Natural killer cell (primary cell): ENCODE results near the gene KRT72. TPM values are rescaled to one million over a fixed set of nuclear protein-coding genes. Genes with fewer than 3 reads are reported as not detected.

Experiments used
- ATAC-seq, 3 donors: fragments of 150-1000 bp in 2 of 3; fragments of 200-7000 bp in 1 of 3; cut with Tn5 transposase; 1 replicate in 1 of 3; 2 replicates in 2 of 3; pipeline ENCODE4 v1.10.0; 2021; ENCODE audit warnings: mild to moderate bottlenecking in 2 of 3, moderate library complexity in 2 of 3
- DNase-seq, 2 donors: peaks; one replicate each; pipeline versions ENCODE4 v3.0.0 to v3.0.0-alpha.2; 2013 to 2021; ENCODE audit warnings: mixed read lengths in 1 of 2
- H3K27ac ChIP-seq: one replicate; pipeline ENCODE4 v1.5.1; 2013; ENCODE audit warnings: mild to moderate bottlenecking, low read length
- H3K27me3 ChIP-seq: one replicate; pipeline ENCODE4 v1.6.1; 2013; ENCODE audit warnings: low read length; ENCODE audit not compliant: control insufficient read depth, insufficient read depth
- H3K36me3 ChIP-seq: one replicate; pipeline ENCODE4 v1.6.1; 2013; ENCODE audit warnings: low read length; ENCODE audit not compliant: control insufficient read depth, insufficient read depth
- H3K4me1 ChIP-seq: one replicate; pipeline ENCODE4 v1.6.1; 2013; ENCODE audit warnings: low read length; ENCODE audit not compliant: control insufficient read depth, insufficient read depth
- H3K4me3 ChIP-seq: one replicate; pipeline ENCODE4 v1.5.1; 2013; ENCODE audit warnings: low read length
- H3K9me3 ChIP-seq: one replicate; pipeline ENCODE4 v1.6.1; 2013; ENCODE audit warnings: low read length; ENCODE audit not compliant: control insufficient read depth, insufficient read depth
- H3K27ac Mint-ChIP-seq, 2 donors: one replicate each; pipeline ENCODE4 v1.8.0; 2022; ENCODE audit warnings: mild to moderate bottlenecking in 2 of 2, mixed read lengths in 2 of 2, moderate library complexity in 1 of 2
- H3K27me3 Mint-ChIP-seq, 2 donors: one replicate each; pipeline ENCODE4 v1.8.0; 2022; ENCODE audit warnings: low read depth in 2 of 2, mixed read lengths in 2 of 2
- H3K36me3 Mint-ChIP-seq: one replicate; pipeline ENCODE4 v1.8.0; 2022; ENCODE audit warnings: mixed read lengths
- H3K4me1 Mint-ChIP-seq, 2 donors: one replicate each; pipeline ENCODE4 v1.8.0; 2022; ENCODE audit warnings: mixed read lengths in 2 of 2
- H3K4me3 Mint-ChIP-seq: one replicate; pipeline ENCODE4 v1.8.0; 2022; ENCODE audit warnings: mild to moderate bottlenecking, moderate library complexity, mixed read lengths
- H3K9me3 Mint-ChIP-seq, 2 donors: one replicate each; pipeline ENCODE4 v1.8.0; 2022; ENCODE audit warnings: mixed read lengths in 2 of 2
- CTCF ChIP-seq: fragments of 200-600 bp; IDR thresholded peaks from one replicate; pipeline ENCODE4 v1.8.0; 2022; ENCODE audit warnings: antibody characterized with exemption
- WGBS: methylation state at CpG from one replicate; pipeline ENCODE4 v1.1.7; 2013; ENCODE audit warnings: missing lambda C conversion rate; ENCODE audit not compliant: insufficient coverage; 5-methylcytosine and 5-hydroxymethylcytosine counted together
- intact Hi-C: fragments of 100-400 bp; cut with micrococcal nuclease; formaldehyde crosslinking; loops from one replicate; pipeline ENCODE4 v1.14.2; 2022
- total RNA-seq, 4 donors: library from RNA; stranded (reverse); fragments of 120-200 nt in 1 of 4; gene quantifications; one replicate each; pipeline versions ENCODE4 v1.2.3 to v1.2.4, GENCODE V29; 2013 to 2022

Gene KRT72
- total RNA-seq, 3 donors from 2014 or later (not counting 1 experiment from before 2014, with no cell fraction given) = 21.9 to 136 (median 38.0) TPM

- Histone ChIP-seq H3K36me3 (no peaks in the 10 kb centered on the region), H3K27me3 (no peaks in the 10 kb centered on the region), H3K9me3 (no peaks in the 10 kb centered on the region), H3K27ac (peak overlapping the region; percentile 57), H3K4me3 (no peak overlapping the region), H3K4me1 (peaks cover 87% of the 10 kb centered on the region)
- DNase-seq (peak in 1 of 2 donors; percentile 28), ATAC-seq (peak in 1 of 3 donors; percentile 16)
- H3K27me3 Mint-ChIP-seq = no peaks in the 10 kb centered on the region
- no peak for TF ChIP-seq CTCF
- intact Hi-C loops = no loop called here
- 80% methylated on average over 1 of the region's 2 CpGs for WGBS
- no peaks in the 10 kb centered on the region for H3K36me3 Mint-ChIP-seq
- peak overlapping the region; percentile 82 for H3K4me3 Mint-ChIP-seq
- H3K27ac Mint-ChIP-seq = peak overlapping the region; percentile 47 to 91
- H3K4me1 Mint-ChIP-seq = peaks cover 82% of the 10 kb centered on the region in 2 donors
- no peaks in the 10 kb centered on the region for H3K9me3 Mint-ChIP-seq
These were observed 43.8 kb downstream of the KRT72 start for GRCh38 chr12:52557476-52557875.

GRCh38 chr12:52555577-52555976 is 45.7 kb downstream of the KRT72 start:
- no peaks in the 10 kb centered on the region for H3K9me3 ChIP-seq
- peaks cover 70 to 71% of the 10 kb centered on the region in 2 donors for H3K4me1 Mint-ChIP-seq
- H3K27ac Mint-ChIP-seq = peak overlapping the region; percentile 47 to 91
- WGBS = 27% methylated on average over 6 of the region's 6 CpGs
- intact Hi-C loops = no loop called here
- H3K4me3 Mint-ChIP-seq = peak overlapping the region; percentile 71
- H3K27me3 ChIP-seq = no peaks in the 10 kb centered on the region
- DNase-seq = peak in 1 of 2 donors; percentile 67
- ATAC-seq = peak; percentile 39 to 60 (median 54)
- H3K36me3 Mint-ChIP-seq = no peaks in the 10 kb centered on the region
- no peak for TF ChIP-seq CTCF
- H3K27ac ChIP-seq = peak overlapping the region; percentile 37
- no peak overlapping the region for H3K4me3 ChIP-seq
- no peaks in the 10 kb centered on the region for H3K36me3 ChIP-seq
- H3K9me3 Mint-ChIP-seq = no peaks in the 10 kb centered on the region
- peaks cover 74% of the 10 kb centered on the region for H3K4me1 ChIP-seq
- H3K27me3 Mint-ChIP-seq = peaks cover 0 to 6% of the 10 kb centered on the region in 2 donors

GRCh38 chr12:52552681-52553195 is 48.5 kb downstream of the KRT72 start, which contains the start of gene KRT71:
KRT71 (minus strand) TSS chr12:52553145; CDS start chr12:52553077, 68 bp downstream.
- H3K4me3 ChIP-seq = no peak within 1 kb of the TSS
- Mint-ChIP-seq H3K27me3 (peaks cover 0 to 13% of the 10 kb centered on the region in 2 donors), H3K9me3 (no peaks in the 10 kb centered on the region), H3K4me3 (no peak within 1 kb of the TSS), H3K36me3 (no peaks in the 10 kb centered on the region), H3K27ac (peak within 1 kb of the TSS in 1 of 2 donors; percentile 91), H3K4me1 (peaks cover 43 to 44% of the 10 kb centered on the region in 2 donors)
- peaks cover 46% of the 10 kb centered on the region for H3K4me1 ChIP-seq
- no peak within 1 kb of the TSS for H3K27ac ChIP-seq
- H3K9me3 ChIP-seq = no peaks in the 10 kb centered on the region
- 92% methylated on average over 14 of the region's 14 CpGs for WGBS
- TF ChIP-seq CTCF = no peak
- intact Hi-C loops = no loop called here
- no peaks in the 10 kb centered on the region for H3K27me3 ChIP-seq
- no peaks in the 10 kb centered on the region for H3K36me3 ChIP-seq
- DNase-seq (no peak), ATAC-seq (no peak)

GRCh38 chr12:52552055-52552454 is 49.2 kb downstream of the KRT72 start:
- no peak for TF ChIP-seq CTCF
- no peaks in the 10 kb centered on the region for H3K27me3 ChIP-seq
- no peak overlapping the region for H3K27ac Mint-ChIP-seq
- no peak overlapping the region for H3K4me3 Mint-ChIP-seq
- H3K4me3 ChIP-seq = no peak overlapping the region
- peaks cover 38 to 41% of the 10 kb centered on the region in 2 donors for H3K4me1 Mint-ChIP-seq
- peaks cover 0 to 13% of the 10 kb centered on the region in 2 donors for H3K27me3 Mint-ChIP-seq
- intact Hi-C loops = no loop called here
- H3K4me1 ChIP-seq = peaks cover 39% of the 10 kb centered on the region
- 80% methylated on average over 5 of the region's 5 CpGs for WGBS
- no peaks in the 10 kb centered on the region for H3K9me3 ChIP-seq
- H3K9me3 Mint-ChIP-seq = no peaks in the 10 kb centered on the region
- ATAC-seq (no peak), DNase-seq (no peak)
- H3K27ac ChIP-seq = no peak overlapping the region
- no peaks in the 10 kb centered on the region for H3K36me3 Mint-ChIP-seq
- H3K36me3 ChIP-seq = no peaks in the 10 kb centered on the region
